NCI-H748 treated with DMSO at 0.1 percent for 48 hours (cell line): ENCODE data around the gene ITGB6.
A peak's percentile ranks its signal among the peaks of the same experiment; 100 is the strongest.

Experiments used
- DNase-seq: peaks from one replicate; lab custom pipeline; 2025; lab: John Stamatoyannopoulos, UW

The ITGB6 gene

GRCh38 chr2:160139991-160140390, 60.1 kb downstream of the ITGB6 start:
- DNase-seq: no peak

- no peak for DNase-seq
Observed at GRCh38 chr2:160139350-160139749, 60.7 kb downstream of the ITGB6 start.

GRCh38 chr2:160138406-160138805, 61.7 kb downstream of the ITGB6 start:
- no peak for DNase-seq

- DNase-seq: no peak
Observed at GRCh38 chr2:160137464-160137863, 62.6 kb downstream of the ITGB6 start.

- DNase-seq: no peak
Observed at GRCh38 chr2:160132761-160133160, 67.3 kb downstream of the ITGB6 start.

- no peak for DNase-seq
Observed at GRCh38 chr2:160126756-160127155, 73.3 kb downstream of the ITGB6 start.

- DNase-seq: no peak
Observed at GRCh38 chr2:160126315-160126714, 73.8 kb downstream of the ITGB6 start.

- no peak for DNase-seq
Observed at GRCh38 chr2:160125828-160126227, 74.2 kb downstream of the ITGB6 start.

GRCh38 chr2:160125366-160125765, 74.7 kb downstream of the ITGB6 start:
- no peak for DNase-seq

- DNase-seq: no peak
Observed at GRCh38 chr2:160124571-160124970, 75.5 kb downstream of the ITGB6 start.

GRCh38 chr2:160114721-160115120, 85.4 kb downstream of the ITGB6 start:
- peak; percentile 10 for DNase-seq

- DNase-seq: no peak
Observed at GRCh38 chr2:160114020-160114419, 86.1 kb downstream of the ITGB6 start.

- no peak for DNase-seq
Observed at GRCh38 chr2:160111951-160112798, 87.9 kb downstream of the ITGB6 start.

GRCh38 chr2:160110674-160111239, 89.3 kb downstream of the ITGB6 start:
- no peak for DNase-seq

- DNase-seq: peak; percentile 82
Observed at GRCh38 chr2:160109939-160110673, 90.0 kb downstream of the ITGB6 start.

- DNase-seq: no peak
Observed at GRCh38 chr2:160109243-160109642, 90.8 kb downstream of the ITGB6 start.

- DNase-seq: no peak
Observed at GRCh38 chr2:160108646-160109045, 91.4 kb downstream of the ITGB6 start.

- DNase-seq: no peak
Observed at GRCh38 chr2:160105366-160105765, 94.7 kb downstream of the ITGB6 start.

GRCh38 chr2:160104115-160104514, 96.0 kb downstream of the ITGB6 start:
- DNase-seq: no peak

GRCh38 chr2:160097326-160097725, 102.7 kb downstream of the ITGB6 start:
- DNase-seq: no peak

GRCh38 chr2:160096409-160096808, 103.7 kb downstream of the ITGB6 start:
- DNase-seq: no peak

GRCh38 chr2:160092445-160092844, 107.6 kb downstream of the ITGB6 start:
- no peak for DNase-seq

- DNase-seq: no peak
Observed at GRCh38 chr2:160091381-160091780, 108.7 kb downstream of the ITGB6 start.
